Tibial nerve (tissue), 4 donors: ENCODE measurements around the gene NWD2. TPM values are rescaled to one million over a fixed set of nuclear protein-coding genes. Genes with fewer than 3 reads are reported as not detected.

Source experiments
- DNase-seq, 2 donors: peaks; one replicate each; pipeline ENCODE4 v3.0.0-alpha.2; 2019; ENCODE audit warnings: low spot score in 2 of 2
- H3K27ac ChIP-seq, 4 donors: fragments of 200-600 bp; sonication (generic) in 3 of 4; one replicate each; pipeline ENCODE4 v1.5.1; 2017 to 2019; ENCODE audit warnings: mild to moderate bottlenecking in 1 of 4
- H3K27me3 ChIP-seq, 2 donors: fragments of 200-600 bp; sonication (generic) in 1 of 2; one replicate each; pipeline versions ENCODE4 v1.5.1 to v1.6.0; 2017 to 2019
- H3K36me3 ChIP-seq, 3 donors: fragments of 200-600 bp; sonication (generic); one replicate each; pipeline ENCODE4 v1.5.1; 2018 to 2019
- H3K4me1 ChIP-seq, 4 donors: fragments of 200-600 bp; sonication (generic) in 3 of 4; one replicate each; pipeline ENCODE4 v1.5.1; 2017 to 2019
- H3K4me3 ChIP-seq, 4 donors: fragments of 200-600 bp; sonication (generic) in 3 of 4; one replicate each; pipeline ENCODE4 v1.5.1; 2017 to 2019; ENCODE audit warnings: mild to moderate bottlenecking in 1 of 4, moderate library complexity in 1 of 4
- H3K9me3 ChIP-seq, 4 donors: fragments of 200-600 bp; sonication (generic) in 3 of 4; one replicate each; pipeline ENCODE4 v1.5.1; 2017 to 2019
- EP300 ChIP-seq, 2 donors: sonication (generic); formaldehyde crosslinking; IDR thresholded peaks; one replicate each; pipeline ENCODE4 v1.6.1; 2017; ENCODE audit warnings: antibody characterized with exemption in 2 of 2, mild to moderate bottlenecking in 1 of 2
- POLR2A ChIP-seq, 2 donors: fragments of 450-650 bp; IDR thresholded peaks; one replicate each; pipeline ENCODE4 v1.6.1; 2017; ENCODE audit warnings: antibody characterized with exemption in 2 of 2, mild to moderate bottlenecking in 2 of 2, moderate library complexity in 2 of 2
- WGBS, 2 donors: methylation state at CpG; one replicate each; pipeline ENCODE4 v1.1.5; 2018; 5-methylcytosine and 5-hydroxymethylcytosine counted together
- total RNA-seq, 4 donors: library from RNA; depleted of rRNA; stranded (reverse); fragments of >200 nt; gene quantifications; one replicate each; pipeline ENCODE4 v1.1.0, GENCODE V29; 2016
- TF ChIP-seq, protein P1 (sequence below), 5 experiments: fragments of 200-600 bp in 3 of 5; fragments of 450-650 bp in 2 of 5; sonication (generic) in 3 of 5; IDR thresholded peaks; one replicate each; pipeline ENCODE4 v1.5.1; 2016 to 2019; ENCODE audit warnings: antibody characterized with exemption in 5 of 5, mild to moderate bottlenecking in 3 of 5, moderate library complexity in 2 of 5

The NWD2 gene
- total RNA-seq, 4 donors from 2014 or later: 0.30 to 1.1 (median 0.84) TPM; not detected in 1

DNA sequence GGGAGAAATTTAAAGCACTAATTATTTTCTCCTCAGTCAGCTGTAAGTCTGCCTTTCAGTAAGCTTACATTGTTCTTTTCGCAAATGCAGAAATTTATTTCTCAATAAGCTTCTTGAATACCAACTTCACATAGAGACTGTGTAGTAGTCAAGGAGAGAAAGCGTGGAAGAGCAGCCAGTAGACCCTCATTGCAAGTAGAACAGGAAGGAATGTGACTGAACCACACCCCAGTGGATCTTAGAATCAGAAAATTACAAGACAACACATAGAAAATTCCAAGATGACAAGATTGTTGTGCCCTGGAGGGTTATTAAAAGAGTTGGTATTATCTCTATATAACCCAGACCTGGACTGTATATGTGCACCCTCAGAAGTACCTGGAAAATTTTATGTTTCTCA is 224.7 kb downstream of the NWD2 start:
- 92 to 97% methylated on average over 2 of the region's 2 CpGs for WGBS, 2 donors
- Histone ChIP-seq H3K27me3 (no peaks in the 10 kb centered on the region), H3K4me1 (no peaks in the 10 kb centered on the region), H3K27ac (no peak overlapping the region), H3K36me3 (no peaks in the 10 kb centered on the region), H3K4me3 (no peak overlapping the region), H3K9me3 (no peaks in the 10 kb centered on the region)
- TF ChIP-seq POLR2A (IDR thresholded peaks at IDR 0.05) (no peak), EP300 (IDR thresholded peaks at IDR 0.05) (no peak)
- TF ChIP-seq, protein P1, sequence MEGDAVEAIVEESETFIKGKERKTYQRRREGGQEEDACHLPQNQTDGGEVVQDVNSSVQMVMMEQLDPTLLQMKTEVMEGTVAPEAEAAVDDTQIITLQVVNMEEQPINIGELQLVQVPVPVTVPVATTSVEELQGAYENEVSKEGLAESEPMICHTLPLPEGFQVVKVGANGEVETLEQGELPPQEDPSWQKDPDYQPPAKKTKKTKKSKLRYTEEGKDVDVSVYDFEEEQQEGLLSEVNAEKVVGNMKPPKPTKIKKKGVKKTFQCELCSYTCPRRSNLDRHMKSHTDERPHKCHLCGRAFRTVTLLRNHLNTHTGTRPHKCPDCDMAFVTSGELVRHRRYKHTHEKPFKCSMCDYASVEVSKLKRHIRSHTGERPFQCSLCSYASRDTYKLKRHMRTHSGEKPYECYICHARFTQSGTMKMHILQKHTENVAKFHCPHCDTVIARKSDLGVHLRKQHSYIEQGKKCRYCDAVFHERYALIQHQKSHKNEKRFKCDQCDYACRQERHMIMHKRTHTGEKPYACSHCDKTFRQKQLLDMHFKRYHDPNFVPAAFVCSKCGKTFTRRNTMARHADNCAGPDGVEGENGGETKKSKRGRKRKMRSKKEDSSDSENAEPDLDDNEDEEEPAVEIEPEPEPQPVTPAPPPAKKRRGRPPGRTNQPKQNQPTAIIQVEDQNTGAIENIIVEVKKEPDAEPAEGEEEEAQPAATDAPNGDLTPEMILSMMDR (IDR thresholded peaks at IDR 0.05): no peak
- DNase-seq: no peak

DNA sequence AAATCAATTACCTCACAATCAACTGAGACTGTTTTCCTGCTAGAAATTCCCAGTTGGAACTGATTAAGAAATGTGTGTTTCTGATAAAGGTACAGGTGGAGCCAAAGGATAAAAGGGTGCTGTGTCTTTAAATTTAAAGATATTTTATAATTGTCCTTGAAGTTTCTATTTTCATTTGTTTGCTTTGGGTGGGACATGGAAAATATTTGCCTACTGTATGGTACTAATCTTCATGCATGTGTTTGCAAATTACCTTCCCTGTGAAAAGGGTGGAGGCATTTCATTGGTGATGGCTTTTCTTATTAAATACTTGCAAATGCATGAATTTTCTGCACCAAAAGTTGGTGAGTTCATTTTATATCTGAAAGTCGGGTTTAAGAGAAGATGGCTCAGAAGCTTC is 225.7 kb downstream of the NWD2 start:
- H3K27ac ChIP-seq: no peak overlapping the region
- no peak for TF ChIP-seq POLR2A (IDR thresholded peaks at IDR 0.05)
- TF ChIP-seq EP300 (IDR thresholded peaks at IDR 0.05): no peak
- TF ChIP-seq, protein P1 (IDR thresholded peaks at IDR 0.05): no peak
- 75 to 82% methylated on average over 1 of the region's 1 CpG for WGBS, 2 donors
- no peaks in the 10 kb centered on the region for H3K9me3 ChIP-seq
- H3K4me1 ChIP-seq: no peaks in the 10 kb centered on the region
- H3K4me3 ChIP-seq: no peak overlapping the region
- no peaks in the 10 kb centered on the region for H3K36me3 ChIP-seq
- no peak for DNase-seq
- H3K27me3 ChIP-seq: no peaks in the 10 kb centered on the region

DNA sequence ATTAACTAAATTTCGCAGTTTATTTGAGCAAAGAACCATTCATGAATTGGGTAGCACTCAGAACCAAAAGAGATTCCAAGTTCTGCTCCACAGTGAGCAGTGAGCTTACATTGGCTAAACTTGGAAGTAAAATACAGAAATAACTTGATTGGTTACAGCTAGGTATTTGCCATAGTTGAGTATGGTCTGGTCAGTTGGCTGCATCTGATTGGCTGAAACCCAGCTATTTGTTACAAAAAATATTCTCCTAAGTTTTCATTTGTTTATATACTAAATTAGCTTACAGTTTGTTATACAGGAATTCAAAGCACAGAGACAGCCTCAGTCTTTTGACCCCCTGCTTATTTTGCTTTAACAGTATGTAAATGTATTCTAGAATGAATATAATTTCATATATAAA is 226.6 kb downstream of the NWD2 start:
- H3K4me3 ChIP-seq: no peak overlapping the region
- TF ChIP-seq EP300 (IDR thresholded peaks at IDR 0.05) (no peak), POLR2A (IDR thresholded peaks at IDR 0.05) (no peak)
- TF ChIP-seq, protein P1 (IDR thresholded peaks at IDR 0.05): no peak
- H3K27me3 ChIP-seq: no peaks in the 10 kb centered on the region
- 88 to 98% methylated on average over 1 of the region's 1 CpG for WGBS, 2 donors
- no peak overlapping the region for H3K27ac ChIP-seq
- H3K4me1 ChIP-seq: no peaks in the 10 kb centered on the region
- no peaks in the 10 kb centered on the region for H3K9me3 ChIP-seq
- H3K36me3 ChIP-seq: no peaks in the 10 kb centered on the region
- no peak for DNase-seq

DNA sequence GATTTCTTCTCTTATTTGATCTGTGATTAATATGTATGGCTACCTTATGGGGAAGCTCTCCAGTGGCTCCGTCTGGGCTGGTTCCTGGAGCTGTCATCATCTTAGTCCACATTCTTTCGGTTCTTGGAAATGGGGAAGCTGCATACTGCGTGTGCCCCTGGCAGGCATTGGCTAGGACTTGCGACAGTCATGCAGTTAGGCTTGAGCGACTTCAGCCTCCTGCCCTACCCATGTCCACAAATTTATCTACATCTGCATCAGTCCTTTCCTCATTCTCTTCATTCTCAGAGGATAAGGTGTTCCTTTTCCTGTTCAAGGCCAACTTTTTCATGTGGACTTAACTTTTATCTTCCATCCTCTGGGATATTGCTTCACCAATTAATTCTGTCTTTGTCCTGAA is 227.4 kb downstream of the NWD2 start:
- Histone ChIP-seq H3K36me3 (no peaks in the 10 kb centered on the region), H3K27me3 (no peaks in the 10 kb centered on the region), H3K4me3 (no peak overlapping the region), H3K9me3 (no peaks in the 10 kb centered on the region), H3K4me1 (no peaks in the 10 kb centered on the region), H3K27ac (no peak overlapping the region)
- 54 to 64% methylated on average over 5 of the region's 5 CpGs for WGBS, 2 donors
- DNase-seq: no peak
- no peak for TF ChIP-seq EP300 (IDR thresholded peaks at IDR 0.05)
- TF ChIP-seq, protein P1 (IDR thresholded peaks at IDR 0.05): no peak

DNA sequence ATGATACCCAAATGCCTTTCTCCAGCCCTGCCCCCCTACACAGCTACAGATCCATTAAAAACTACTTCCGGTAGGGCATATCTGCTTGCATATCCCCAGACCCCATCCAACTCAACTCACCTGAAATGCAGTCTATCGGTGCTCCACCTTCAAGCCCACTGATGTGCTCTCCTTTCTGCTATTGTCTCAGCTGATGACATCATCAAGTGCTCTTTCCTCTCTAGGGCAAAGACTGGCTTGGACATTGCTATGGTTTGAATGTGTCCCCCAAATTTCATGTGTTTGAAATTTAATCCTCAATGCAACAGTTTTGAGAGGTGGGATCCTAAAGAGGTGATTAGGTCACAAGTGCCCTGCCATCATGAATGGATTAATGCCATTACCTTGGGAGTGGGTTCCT is 229.3 kb downstream of the NWD2 start:
- Histone ChIP-seq H3K9me3 (no peaks in the 10 kb centered on the region), H3K4me1 (no peaks in the 10 kb centered on the region), H3K27ac (no peak overlapping the region), H3K27me3 (no peaks in the 10 kb centered on the region), H3K36me3 (no peaks in the 10 kb centered on the region), H3K4me3 (no peak overlapping the region)
- TF ChIP-seq POLR2A (IDR thresholded peaks at IDR 0.05) (no peak), EP300 (IDR thresholded peaks at IDR 0.05) (no peak)
- TF ChIP-seq, protein P1 (IDR thresholded peaks at IDR 0.05): no peak
- 90 to 96% methylated on average over 2 of the region's 2 CpGs for WGBS, 2 donors
- no peak for DNase-seq
